Vagina (tissue), 2 donors: Measurements from ENCODE around the gene CATSPERD. TPM values are rescaled to one million over a fixed set of nuclear protein-coding genes. Genes with fewer than 3 reads are reported as not detected.
"Not testable (repeated sequence)": the region's sequence is repeated elsewhere in the genome, so short reads cannot be mapped to it uniquely, and the experiment has no call there.

ENCODE experiments used
- DNase-seq, 2 donors: peaks; one replicate each; pipeline ENCODE4 v3.0.0-alpha.2; 2017; ENCODE audit errors: extremely low spot score in 2 of 2
- H3K27ac ChIP-seq: fragments of 200-600 bp; sonication (generic); one replicate; pipeline ENCODE4 v1.5.1; 2019
- H3K27me3 ChIP-seq: fragments of 200-600 bp; sonication (generic); one replicate; pipeline ENCODE4 v1.5.1; 2019
- H3K36me3 ChIP-seq, 2 donors: fragments of 200-600 bp; sonication (generic); one replicate each; pipeline ENCODE4 v1.5.1; 2017 to 2019
- H3K4me1 ChIP-seq: fragments of 200-600 bp; sonication (generic); one replicate; pipeline ENCODE4 v1.5.1; 2019
- H3K4me3 ChIP-seq, 2 donors: fragments of 200-600 bp; sonication (generic); 1 replicate in 1 of 2; 2 replicates in 1 of 2; pipeline ENCODE4 v1.5.1; 2016 to 2019
- H3K9me3 ChIP-seq: fragments of 200-600 bp; sonication (generic); one replicate; pipeline ENCODE4 v1.5.1; 2019
- POLR2A ChIP-seq, 2 donors: fragments of 450-650 bp; IDR thresholded peaks; one replicate each; pipeline ENCODE4 v1.6.1; 2017; ENCODE audit warnings: antibody characterized with exemption in 2 of 2, mild to moderate bottlenecking in 2 of 2, moderate library complexity in 2 of 2
- POLR2AphosphoS5 ChIP-seq, 2 donors: sonication (generic); formaldehyde crosslinking; IDR thresholded peaks; one replicate each; pipeline ENCODE4 v1.9.0; 2017; ENCODE audit warnings: antibody characterized with exemption in 2 of 2, mild to moderate bottlenecking in 2 of 2, low read depth in 1 of 2; ENCODE audit not compliant: insufficient read depth in 1 of 2
- intact Hi-C: fragments of 100-400 bp; cut with DNase I; formaldehyde crosslinking; loops from one replicate; pipeline ENCODE4 v1.15.1; 2023
- total RNA-seq: library from RNA; depleted of rRNA; stranded (reverse); fragments of >200 nt; gene quantifications from one replicate; pipeline ENCODE4 v1.2.3, GENCODE V29; 2016
- TF ChIP-seq, protein P1 (sequence below), 3 experiments: fragments of 450-650 bp in 2 of 3; fragments of 200-600 bp in 1 of 3; sonication (generic) in 1 of 3; IDR thresholded peaks; one replicate each; pipeline ENCODE4 v1.5.1; 2017 to 2019; ENCODE audit warnings: antibody characterized with exemption in 3 of 3, mild to moderate bottlenecking in 2 of 3, moderate library complexity in 2 of 3

The CATSPERD gene
- total RNA-seq, 1 donor from 2014 or later, result not detected

DNA sequence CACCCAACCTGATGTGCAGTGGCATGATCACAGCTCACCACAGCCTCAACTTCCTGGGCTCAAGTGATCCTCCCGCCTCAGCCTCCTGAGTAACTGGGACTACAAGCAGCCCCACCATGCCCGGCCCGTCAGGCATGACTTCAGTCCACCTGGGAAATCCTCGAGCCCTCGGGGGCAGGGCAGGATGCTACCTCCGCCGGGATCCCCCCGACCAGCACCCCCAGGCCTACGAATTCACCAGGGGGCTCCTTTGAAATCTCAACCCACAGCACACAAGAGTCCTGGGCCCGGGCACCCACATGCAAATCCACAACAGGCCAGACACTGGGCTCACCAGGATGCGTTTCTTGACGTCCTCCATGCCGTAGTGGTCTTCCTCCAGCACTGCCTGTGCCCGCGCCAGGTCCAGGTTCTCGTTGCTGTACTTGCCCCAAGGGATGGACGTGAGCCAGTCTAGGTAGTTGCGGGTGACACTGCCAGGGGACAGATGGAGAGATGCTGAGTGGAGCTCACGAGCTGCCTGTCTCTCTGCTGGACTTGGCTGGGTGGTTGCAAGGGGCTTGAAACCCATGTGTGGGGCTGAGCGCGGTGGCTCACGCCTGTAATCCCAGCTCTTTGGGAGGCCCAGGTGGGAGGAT lies 19.9 kb upstream of the CATSPERD start:
- no peak overlapping the region for H3K27ac ChIP-seq
- intact Hi-C loops, result no loop called here
- H3K9me3 ChIP-seq, result no peaks in the 10 kb centered on the region
- H3K4me1 ChIP-seq, result no peaks in the 10 kb centered on the region
- TF ChIP-seq POLR2A (IDR thresholded peaks at IDR 0.05) (no peak), POLR2AphosphoS5 (IDR thresholded peaks at IDR 0.05; ENCODE audit: insufficient read depth in 1 of 2, low read depth in 1 of 2) (no peak)
- TF ChIP-seq, protein P1, sequence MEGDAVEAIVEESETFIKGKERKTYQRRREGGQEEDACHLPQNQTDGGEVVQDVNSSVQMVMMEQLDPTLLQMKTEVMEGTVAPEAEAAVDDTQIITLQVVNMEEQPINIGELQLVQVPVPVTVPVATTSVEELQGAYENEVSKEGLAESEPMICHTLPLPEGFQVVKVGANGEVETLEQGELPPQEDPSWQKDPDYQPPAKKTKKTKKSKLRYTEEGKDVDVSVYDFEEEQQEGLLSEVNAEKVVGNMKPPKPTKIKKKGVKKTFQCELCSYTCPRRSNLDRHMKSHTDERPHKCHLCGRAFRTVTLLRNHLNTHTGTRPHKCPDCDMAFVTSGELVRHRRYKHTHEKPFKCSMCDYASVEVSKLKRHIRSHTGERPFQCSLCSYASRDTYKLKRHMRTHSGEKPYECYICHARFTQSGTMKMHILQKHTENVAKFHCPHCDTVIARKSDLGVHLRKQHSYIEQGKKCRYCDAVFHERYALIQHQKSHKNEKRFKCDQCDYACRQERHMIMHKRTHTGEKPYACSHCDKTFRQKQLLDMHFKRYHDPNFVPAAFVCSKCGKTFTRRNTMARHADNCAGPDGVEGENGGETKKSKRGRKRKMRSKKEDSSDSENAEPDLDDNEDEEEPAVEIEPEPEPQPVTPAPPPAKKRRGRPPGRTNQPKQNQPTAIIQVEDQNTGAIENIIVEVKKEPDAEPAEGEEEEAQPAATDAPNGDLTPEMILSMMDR (IDR thresholded peaks at IDR 0.05), result no peak
- no peak for DNase-seq
- no peak overlapping the region for H3K4me3 ChIP-seq
- peaks cover 0 to 59% of the 10 kb centered on the region in 2 donors for H3K36me3 ChIP-seq
- H3K27me3 ChIP-seq, result no peaks in the 10 kb centered on the region

DNA sequence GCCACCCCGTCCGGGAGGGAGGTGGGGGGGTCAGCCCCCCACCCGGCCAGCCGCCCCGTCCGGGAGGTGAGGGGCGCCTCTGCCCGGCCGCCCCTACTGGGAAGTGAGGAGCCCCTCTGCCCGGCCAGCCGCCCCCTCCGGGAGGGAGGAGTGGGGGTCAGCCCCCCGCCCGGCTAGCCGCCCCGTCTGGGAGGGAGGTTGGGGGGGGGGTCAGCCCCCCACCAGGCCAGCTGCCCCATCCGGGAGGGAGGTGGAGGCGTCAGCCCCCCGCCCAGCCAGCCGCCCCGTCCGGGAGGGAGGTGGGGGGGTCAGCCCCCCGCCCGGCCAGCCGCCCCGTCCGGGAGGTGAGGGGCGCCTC lies 18.4 kb upstream of the CATSPERD start:
- H3K9me3 ChIP-seq, intact Hi-C loops, H3K27ac ChIP-seq, H3K4me3 ChIP-seq, H3K27me3 ChIP-seq, H3K4me1 ChIP-seq, DNase-seq: not testable (repeated sequence)
- peaks cover 0 to 63% of the 10 kb centered on the region in 2 donors for H3K36me3 ChIP-seq

DNA sequence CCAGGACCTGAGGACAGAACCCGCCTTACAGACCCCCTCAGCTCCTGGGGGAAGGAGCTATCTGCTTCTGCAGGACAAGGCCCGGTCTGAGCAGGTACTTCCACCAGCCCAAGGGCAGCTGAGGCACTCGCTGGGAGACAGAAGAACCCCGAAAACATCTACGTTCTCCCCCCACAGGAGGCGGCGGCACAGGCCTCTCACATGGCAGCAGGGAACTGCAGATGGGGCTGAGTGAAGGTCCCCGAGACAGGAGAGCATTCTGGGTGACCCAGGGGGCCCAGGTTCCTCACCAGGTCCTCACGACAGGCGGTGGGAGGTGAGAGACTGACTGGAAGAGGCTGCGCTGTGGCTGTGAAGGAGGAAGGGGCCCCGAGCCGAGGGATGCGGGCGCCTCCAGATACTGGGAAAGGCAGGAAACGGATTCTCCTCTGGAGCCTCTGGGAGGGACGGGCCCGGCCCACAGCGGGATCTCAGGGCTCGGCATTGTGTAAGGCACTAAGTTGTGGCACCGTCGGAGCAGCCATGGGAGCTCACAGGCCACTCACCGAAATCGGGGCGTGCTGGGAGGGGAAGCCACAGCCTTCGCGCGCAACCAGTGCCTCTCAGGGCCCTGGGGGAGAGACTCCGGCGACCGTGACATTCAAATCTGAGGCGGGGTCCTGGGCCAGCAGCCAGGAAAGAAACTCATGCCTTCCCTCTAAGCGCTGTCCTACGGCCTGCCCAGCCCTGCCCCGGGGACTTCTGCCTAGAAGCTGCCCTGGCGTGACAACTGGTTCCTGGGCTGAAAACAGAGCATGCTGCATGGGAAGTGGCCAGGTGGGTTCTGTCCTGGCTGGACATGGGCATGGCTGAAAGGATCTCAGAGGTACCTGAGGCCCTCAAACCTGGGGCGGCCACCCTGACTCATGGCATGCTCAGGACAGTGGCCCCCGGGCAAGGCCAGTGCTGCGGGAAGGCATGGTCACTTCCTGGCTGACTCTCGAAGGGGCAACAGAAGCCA lies 16.3 kb upstream of the CATSPERD start:
- H3K27me3 ChIP-seq, result no peaks in the 10 kb centered on the region
- no peak for DNase-seq
- no peaks in the 10 kb centered on the region for H3K4me1 ChIP-seq
- H3K27ac ChIP-seq, result no peak overlapping the region
- no peaks in the 10 kb centered on the region for H3K9me3 ChIP-seq
- intact Hi-C loops, result no loop called here
- H3K4me3 ChIP-seq, result no peak overlapping the region
- peaks cover 0 to 69% of the 10 kb centered on the region in 2 donors for H3K36me3 ChIP-seq
- TF ChIP-seq POLR2A (IDR thresholded peaks at IDR 0.05) (no peak), POLR2AphosphoS5 (IDR thresholded peaks at IDR 0.05; ENCODE audit: insufficient read depth in 1 of 2, low read depth in 1 of 2) (no peak)
- TF ChIP-seq, protein P1 (IDR thresholded peaks at IDR 0.05), result no peak

DNA sequence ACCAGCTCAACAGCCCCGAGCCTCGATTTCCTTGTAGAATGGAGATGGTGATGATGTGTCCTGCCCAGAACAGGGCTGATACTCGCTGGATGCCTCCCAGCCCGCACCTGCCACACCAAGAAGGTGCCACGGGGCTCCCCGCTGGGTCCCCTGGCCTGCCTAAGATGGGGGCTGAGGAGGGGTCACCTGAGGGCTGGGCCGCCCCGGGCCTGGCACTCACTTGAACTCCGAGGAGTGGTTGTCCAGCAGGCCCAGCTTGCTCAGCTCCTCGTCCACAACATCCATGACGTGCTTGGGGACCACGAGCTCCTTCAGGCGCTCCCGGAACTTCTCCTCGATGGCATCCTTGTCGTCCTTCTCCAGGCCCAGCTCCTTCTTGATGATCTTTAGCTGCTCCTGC lies 14.9 kb upstream of the CATSPERD start:
- intact Hi-C loops, result no loop called here
- Histone ChIP-seq H3K9me3 (no peaks in the 10 kb centered on the region), H3K4me3 (no peak overlapping the region), H3K4me1 (no peaks in the 10 kb centered on the region), H3K27ac (no peak overlapping the region), H3K36me3 (peaks cover 0 to 68% of the 10 kb centered on the region in 2 donors), H3K27me3 (no peaks in the 10 kb centered on the region)
- TF ChIP-seq POLR2AphosphoS5 (IDR thresholded peaks at IDR 0.05; ENCODE audit: insufficient read depth in 1 of 2, low read depth in 1 of 2) (no peak), POLR2A (IDR thresholded peaks at IDR 0.05) (no peak)
- TF ChIP-seq, protein P1 (IDR thresholded peaks at IDR 0.05), result no peak
- DNase-seq, result no peak

DNA sequence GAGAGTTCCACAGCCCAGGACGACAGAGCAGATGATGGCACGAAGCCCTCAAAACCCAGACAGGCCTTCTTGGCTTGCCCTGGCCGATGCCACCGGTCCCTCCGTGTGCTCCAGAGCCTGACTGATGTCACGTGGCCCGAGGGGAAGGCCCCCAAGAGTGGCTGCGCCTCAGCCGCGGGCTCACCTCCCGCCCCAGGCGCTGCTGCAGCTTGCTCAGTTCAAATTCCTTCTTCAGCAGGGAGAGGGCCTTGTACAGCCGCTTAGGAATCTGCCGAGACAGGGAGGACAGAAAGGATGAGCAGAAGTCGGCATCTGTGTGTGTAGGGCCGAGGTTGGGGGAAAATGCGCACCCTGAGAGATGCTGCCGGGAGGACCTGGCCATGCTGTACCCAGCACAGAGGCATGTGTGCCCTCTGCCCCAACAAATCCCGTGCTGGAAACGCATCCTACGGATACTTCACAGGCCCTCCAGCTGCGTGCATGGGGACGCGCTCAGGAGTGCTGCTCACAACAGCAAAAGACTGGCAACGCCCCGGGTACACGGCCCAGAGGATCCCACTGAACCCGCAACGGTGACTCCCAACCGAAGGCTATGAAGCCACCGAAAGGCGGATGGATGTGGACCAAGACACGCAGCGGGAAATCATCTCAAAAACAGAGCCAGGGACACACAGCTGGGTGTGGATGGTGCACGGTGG lies 13.4 kb upstream of the CATSPERD start:
- DNase-seq, result peak in 1 of 2 donors; percentile 93
- Histone ChIP-seq H3K9me3 (no peaks in the 10 kb centered on the region), H3K27ac (no peak overlapping the region), H3K4me3 (no peak overlapping the region), H3K36me3 (peaks cover 0 to 79% of the 10 kb centered on the region in 2 donors), H3K27me3 (no peaks in the 10 kb centered on the region), H3K4me1 (no peaks in the 10 kb centered on the region)
- TF ChIP-seq POLR2A (IDR thresholded peaks at IDR 0.05) (no peak), POLR2AphosphoS5 (IDR thresholded peaks at IDR 0.05; ENCODE audit: insufficient read depth in 1 of 2, low read depth in 1 of 2) (no peak)
- TF ChIP-seq, protein P1 (IDR thresholded peaks at IDR 0.05), result no peak
- intact Hi-C loops, result no loop called here
